G401 (cell line): Measurements from ENCODE around the gene POU6F2. TPM values are rescaled to one million over a fixed set of nuclear protein-coding genes. Genes with fewer than 3 reads are reported as not detected.
"Not testable (repeated sequence)": the region's sequence is repeated elsewhere in the genome, so short reads cannot be mapped to it uniquely, and the experiment has no call there.

ENCODE experiments used
- DNase-seq: peaks from one replicate; pipeline ENCODE4 v3.0.0-alpha.2; 2015; ENCODE audit warnings: low spot score
- in situ Hi-C: cut with HindIII; loops from 2 replicates; pipeline ENCODE4 v1.10.0; 2016; ENCODE audit warnings: low sequenced_read_pairs, mixed read lengths
- total RNA-seq: library from RNA; depleted of rRNA; stranded (reverse); fragments of >200 nt; shearing (Covaris generic); gene quantifications from 2 replicates; pipeline ENCODE4 v1.2.3, GENCODE V29; 2014; rRNA removed

The POU6F2 gene
- under 0.01 TPM in 1 of 2 replicates, not detected in the other for total RNA-seq

GRCh38 chr7:38977685-38978084, at the start of gene POU6F2:
TSS of gene POU6F2 (plus strand) at chr7:38977909. CDS start at chr7:38977954, 45 bp downstream.
- no peak for DNase-seq
- in situ Hi-C loops, result no loop called here

- in situ Hi-C loops, result loop anchor here (25.0 kb wide), 1 partner anchor 309 kb away; no protein-coding TSS in a partner anchor
- DNase-seq, result no peak
These were observed 49.2 kb upstream of the POU6F2 start for GRCh38 chr7:38928506-38928905.

- DNase-seq, result no peak
- in situ Hi-C loops, result loop anchor here (25.0 kb wide), 1 partner anchor 308 kb away; no protein-coding TSS in a partner anchor
These were observed 48.1 kb upstream of the POU6F2 start for GRCh38 chr7:38929460-38930171.

- in situ Hi-C loops, result loop anchor here (25.0 kb wide), 1 partner anchor 305 kb away; no protein-coding TSS in a partner anchor
- DNase-seq, result peak; percentile 30
These were observed 45.1 kb upstream of the POU6F2 start for GRCh38 chr7:38932509-38933168.

GRCh38 chr7:38934051-38934450, 43.7 kb upstream of the POU6F2 start:
- in situ Hi-C loops, result loop anchor here (25.0 kb wide), 1 partner anchor 303 kb away; no protein-coding TSS in a partner anchor
- no peak for DNase-seq

- DNase-seq, result no peak
- in situ Hi-C loops, result loop anchor here (25.0 kb wide), 1 partner anchor 303 kb away; no protein-coding TSS in a partner anchor
These were observed 43.2 kb upstream of the POU6F2 start for GRCh38 chr7:38934536-38934935.

GRCh38 chr7:38936641-38937040, 41.1 kb upstream of the POU6F2 start:
- in situ Hi-C loops, result loop anchor here (25.0 kb wide), 1 partner anchor 301 kb away; no protein-coding TSS in a partner anchor

GRCh38 chr7:38938001-38938485, 39.7 kb upstream of the POU6F2 start:
- no peak for DNase-seq
- in situ Hi-C loops, result loop anchor here (25.0 kb wide), 1 partner anchor 299 kb away; no protein-coding TSS in a partner anchor

More at GRCh38 chr7:38936641-38937040, 41.1 kb upstream of the POU6F2 start:
- no peak for DNase-seq

- DNase-seq, result no peak
- in situ Hi-C loops, result loop anchor here (25.0 kb wide), 1 partner anchor 299 kb away; no protein-coding TSS in a partner anchor
These were observed 39.1 kb upstream of the POU6F2 start for GRCh38 chr7:38938589-38938988.

GRCh38 chr7:38940774-38941173, 36.9 kb upstream of the POU6F2 start:
- in situ Hi-C loops, result loop anchor here (25.0 kb wide), 1 partner anchor 297 kb away; no protein-coding TSS in a partner anchor
- DNase-seq, result no peak

GRCh38 chr7:38942431-38943051, 35.2 kb upstream of the POU6F2 start:
- no peak for DNase-seq
- in situ Hi-C loops, result loop anchor here (25.0 kb wide), 1 partner anchor 295 kb away; no protein-coding TSS in a partner anchor

- DNase-seq, result not testable (repeated sequence)
- in situ Hi-C loops, result loop anchor here (25.0 kb wide), 1 partner anchor 290 kb away; no protein-coding TSS in a partner anchor
These were observed 30.2 kb upstream of the POU6F2 start for GRCh38 chr7:38947541-38947940.

GRCh38 chr7:38950309-38950708, 27.4 kb upstream of the POU6F2 start:
- DNase-seq, result no peak
- in situ Hi-C loops, result no loop called here

- in situ Hi-C loops, result no loop called here
- DNase-seq, result no peak
These were observed 26.5 kb upstream of the POU6F2 start for GRCh38 chr7:38951213-38951612.

GRCh38 chr7:38953227-38953626, 24.5 kb upstream of the POU6F2 start:
- in situ Hi-C loops, result no loop called here
- no peak for DNase-seq

GRCh38 chr7:38953971-38954370, 23.7 kb upstream of the POU6F2 start:
- in situ Hi-C loops, result no loop called here

GRCh38 chr7:38955892-38956291, 21.8 kb upstream of the POU6F2 start:
- no peak for DNase-seq
- in situ Hi-C loops, result no loop called here

More at GRCh38 chr7:38953971-38954370, 23.7 kb upstream of the POU6F2 start:
- no peak for DNase-seq

GRCh38 chr7:38962028-38962427, 15.7 kb upstream of the POU6F2 start:
- no peak for DNase-seq
- in situ Hi-C loops, result no loop called here

GRCh38 chr7:38964921-38965320, 12.8 kb upstream of the POU6F2 start:
- in situ Hi-C loops, result no loop called here
- no peak for DNase-seq
